Effector CD4-positive, alpha-beta T cell (primary cell): ENCODE data around the gene SLC25A44.
"Not testable (repeated sequence)": the region's sequence is repeated elsewhere in the genome, so short reads cannot be mapped to it uniquely, and the experiment has no call there.

ENCODE experiments used
- DNase-seq: peaks from one replicate; pipeline ENCODE4 v3.0.0-alpha.2; 2020

SLC25A44 gene

DNA sequence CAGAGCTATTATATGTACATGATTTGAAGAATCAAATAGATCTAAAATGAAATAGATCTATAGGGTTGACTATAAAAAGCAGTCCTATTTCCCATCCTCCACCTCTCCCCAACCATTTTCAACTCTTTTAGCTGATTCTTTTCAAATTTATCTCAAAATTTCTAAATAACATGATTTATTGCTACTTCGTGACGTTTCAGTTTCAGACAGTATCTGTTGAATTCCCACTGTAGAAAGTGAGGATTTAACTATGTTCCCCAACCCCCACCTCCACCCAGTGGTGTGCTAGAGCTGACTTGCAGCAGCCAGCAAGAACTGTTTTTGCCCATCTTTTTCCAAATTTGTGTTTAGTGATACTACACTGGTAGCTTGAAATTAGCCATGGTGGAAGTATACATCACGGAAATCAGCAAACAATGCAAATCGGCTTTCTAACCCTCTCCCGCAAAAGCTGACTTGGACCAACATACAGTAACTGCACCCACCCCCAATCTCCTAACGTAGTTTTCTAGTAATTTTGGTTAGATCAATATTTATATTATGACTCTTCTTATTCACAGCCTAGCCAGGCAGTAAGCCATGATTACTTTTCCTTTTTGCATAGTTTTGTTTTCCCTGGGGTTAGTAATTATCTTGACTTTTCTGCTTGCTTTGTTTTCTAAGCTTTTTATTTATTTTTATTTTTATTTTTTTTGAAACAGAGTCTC, 29.6 kb upstream of the SLC25A44 start:
- no peak for DNase-seq

DNA sequence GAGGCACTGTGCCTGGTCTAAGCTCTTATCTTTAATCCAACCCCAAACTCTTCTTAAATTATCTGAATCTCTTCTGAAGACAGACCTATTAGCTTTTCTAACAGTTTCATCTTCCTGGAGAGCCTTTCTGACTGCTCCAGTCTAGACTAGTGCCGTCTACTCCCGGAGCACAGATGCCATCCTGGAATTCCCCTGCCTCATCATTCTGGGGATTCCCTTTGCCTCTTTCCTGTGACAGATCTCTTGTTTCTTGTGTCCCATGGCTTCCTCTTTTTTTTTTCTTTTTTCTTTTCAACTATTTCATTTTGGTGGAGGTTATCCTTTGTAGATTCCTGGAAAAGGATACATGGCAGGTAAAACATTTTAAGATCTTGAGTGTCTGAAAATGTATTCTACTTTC, 28.8 kb upstream of the SLC25A44 start:
- no peak for DNase-seq

GRCh38 chr1:156167536-156167935, 26.4 kb upstream of the SLC25A44 start:
- no peak for DNase-seq

DNA sequence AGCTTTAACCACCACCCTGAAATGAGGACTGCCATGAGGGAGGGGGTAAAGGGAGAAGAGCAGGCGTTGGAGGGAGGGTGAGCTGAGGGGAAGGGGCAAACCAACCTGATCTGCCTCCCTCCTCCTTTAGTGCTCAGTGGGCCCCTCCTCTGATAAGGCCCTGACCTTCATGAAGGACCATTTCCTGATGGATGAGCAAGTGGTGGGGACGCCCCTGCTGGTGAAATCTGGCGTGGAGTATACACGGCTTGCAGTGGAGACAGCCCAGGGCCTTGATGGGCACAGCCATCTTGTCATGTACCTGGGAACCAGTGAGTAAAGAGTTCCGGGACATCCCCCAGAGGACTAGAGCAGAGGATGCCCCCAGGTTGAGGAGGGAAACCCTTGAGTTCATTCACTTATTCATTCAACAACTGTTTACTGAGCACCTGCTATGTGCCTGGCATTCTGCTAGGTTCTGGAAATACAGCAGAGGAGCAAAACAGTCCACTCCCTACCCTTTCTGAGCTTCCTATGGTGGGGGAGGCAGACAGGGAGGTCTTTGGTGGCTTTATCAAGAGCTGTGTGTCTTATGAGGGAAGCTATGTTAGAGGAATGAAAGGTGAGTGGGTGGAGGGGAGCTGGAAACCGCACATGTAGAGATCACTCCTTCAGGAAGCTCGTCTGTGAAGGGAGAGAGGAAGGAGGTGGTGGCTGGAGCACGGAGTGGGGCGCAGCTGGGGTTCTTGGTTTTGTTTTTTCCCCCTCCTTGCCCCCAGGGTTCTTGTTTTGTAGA, 21.0 kb upstream of the SLC25A44 start:
- DNase-seq: no peak

DNA sequence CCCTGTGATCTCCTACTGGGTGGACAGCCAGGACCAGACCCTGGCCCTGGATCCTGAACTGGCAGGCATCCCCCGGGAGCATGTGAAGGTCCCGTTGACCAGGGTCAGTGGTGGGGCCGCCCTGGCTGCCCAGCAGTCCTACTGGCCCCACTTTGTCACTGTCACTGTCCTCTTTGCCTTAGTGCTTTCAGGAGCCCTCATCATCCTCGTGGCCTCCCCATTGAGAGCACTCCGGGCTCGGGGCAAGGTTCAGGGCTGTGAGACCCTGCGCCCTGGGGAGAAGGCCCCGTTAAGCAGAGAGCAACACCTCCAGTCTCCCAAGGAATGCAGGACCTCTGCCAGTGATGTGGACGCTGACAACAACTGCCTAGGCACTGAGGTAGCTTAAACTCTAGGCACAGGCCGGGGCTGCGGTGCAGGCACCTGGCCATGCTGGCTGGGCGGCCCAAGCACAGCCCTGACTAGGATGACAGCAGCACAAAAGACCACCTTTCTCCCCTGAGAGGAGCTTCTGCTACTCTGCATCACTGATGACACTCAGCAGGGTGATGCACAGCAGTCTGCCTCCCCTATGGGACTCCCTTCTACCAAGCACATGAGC, 17.2 kb upstream of the SLC25A44 start:
- no peak for DNase-seq

DNA sequence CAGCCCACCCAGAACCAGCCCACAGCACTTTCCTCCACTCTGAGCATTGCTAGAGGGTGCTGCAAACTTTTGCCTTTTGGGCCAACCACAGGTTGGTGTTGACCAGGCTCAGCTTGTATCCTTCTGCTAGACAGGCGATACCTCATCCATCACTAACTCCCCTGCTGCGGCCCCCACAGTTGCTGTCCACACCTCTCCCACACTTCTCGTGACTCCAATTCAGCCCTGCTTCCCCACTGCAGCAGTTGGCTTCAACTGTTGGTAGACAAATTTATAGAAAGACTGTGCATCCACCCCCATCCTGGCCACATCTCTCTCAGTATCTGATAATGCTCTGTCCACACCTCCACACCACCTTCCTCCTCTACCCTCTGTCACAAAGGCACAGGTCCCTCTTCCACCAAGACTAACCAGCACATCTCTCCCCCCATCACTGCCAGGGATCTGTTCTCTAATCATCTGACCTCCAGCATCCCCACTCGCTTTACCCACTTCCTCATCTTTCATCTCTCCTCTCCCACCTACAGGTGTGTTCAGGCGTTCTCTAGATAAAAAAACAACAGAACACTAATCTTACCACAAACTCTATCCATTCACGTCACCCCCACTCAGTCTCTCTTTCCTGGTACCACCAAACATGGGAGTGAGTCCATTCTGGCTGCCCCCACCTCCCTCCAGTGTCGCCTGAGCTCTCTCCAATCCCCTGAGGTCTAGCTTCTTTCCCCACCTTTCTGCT, 15.8 kb upstream of the SLC25A44 start:
- no peak for DNase-seq

- DNase-seq: no peak
Measured at GRCh38 chr1:156180471-156180870, 13.4 kb upstream of the SLC25A44 start.

DNA sequence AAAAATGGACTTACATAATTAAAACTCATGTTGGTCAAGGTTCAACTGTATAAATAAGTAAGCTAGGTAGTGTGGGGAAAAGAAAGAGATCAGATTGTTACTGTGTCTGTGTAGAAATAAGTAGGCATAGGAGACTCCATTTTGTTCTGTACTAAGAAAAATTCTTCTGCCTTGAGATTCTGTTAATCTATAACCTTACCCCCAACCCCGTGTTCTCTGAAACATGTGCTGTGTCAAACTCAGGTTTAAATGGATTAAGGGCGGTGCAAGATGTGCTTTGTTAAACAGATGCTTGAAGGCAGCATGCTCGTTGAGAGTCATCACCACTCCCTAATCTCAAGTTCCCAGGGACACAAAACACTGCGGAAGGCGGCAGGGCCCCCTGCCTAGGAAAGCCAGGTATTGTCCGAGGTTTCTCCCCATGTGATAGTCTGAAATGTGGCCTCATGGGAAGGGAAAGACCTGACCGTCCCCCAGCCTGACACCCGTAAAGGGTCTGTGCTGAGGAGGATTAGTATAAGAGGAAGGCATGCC, 12.4 kb upstream of the SLC25A44 start:
- not testable (repeated sequence) for DNase-seq

DNA sequence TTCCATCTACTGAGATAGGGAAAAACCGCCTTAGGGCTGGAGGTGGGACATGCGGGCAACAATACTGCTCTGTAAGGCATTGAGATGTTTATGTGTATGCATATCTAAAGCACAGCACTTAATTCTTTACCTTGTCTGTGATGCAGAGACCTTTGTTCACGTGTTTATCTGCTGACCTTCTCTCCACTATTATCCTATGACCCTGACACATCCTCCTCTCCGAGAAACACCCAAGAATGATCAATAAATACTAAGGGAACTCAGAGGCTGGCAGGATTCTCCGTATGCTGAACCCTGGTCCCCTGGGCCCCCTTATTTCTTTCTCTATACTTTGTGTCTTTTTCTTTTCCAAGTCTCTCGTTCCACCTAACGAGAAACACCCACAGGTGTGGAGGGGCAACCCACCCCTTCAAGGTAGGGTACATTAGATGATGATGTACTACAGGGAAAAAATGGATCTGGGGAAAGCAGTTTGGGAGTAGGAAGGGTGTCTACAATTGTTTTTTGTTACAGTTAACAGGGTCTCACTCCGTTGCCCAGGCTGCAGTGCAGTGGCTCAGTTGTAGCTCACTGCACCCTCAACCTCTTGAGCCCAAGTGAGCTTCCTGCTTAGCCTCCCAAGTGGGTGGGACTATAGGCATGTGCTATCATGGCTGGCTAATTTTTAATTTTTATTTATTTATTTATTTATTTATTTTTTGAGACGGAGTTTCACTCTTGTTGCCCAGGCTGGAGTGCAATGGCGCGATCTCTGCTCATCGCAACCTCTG, 11.7 kb upstream of the SLC25A44 start:
- not testable (repeated sequence) for DNase-seq

DNA sequence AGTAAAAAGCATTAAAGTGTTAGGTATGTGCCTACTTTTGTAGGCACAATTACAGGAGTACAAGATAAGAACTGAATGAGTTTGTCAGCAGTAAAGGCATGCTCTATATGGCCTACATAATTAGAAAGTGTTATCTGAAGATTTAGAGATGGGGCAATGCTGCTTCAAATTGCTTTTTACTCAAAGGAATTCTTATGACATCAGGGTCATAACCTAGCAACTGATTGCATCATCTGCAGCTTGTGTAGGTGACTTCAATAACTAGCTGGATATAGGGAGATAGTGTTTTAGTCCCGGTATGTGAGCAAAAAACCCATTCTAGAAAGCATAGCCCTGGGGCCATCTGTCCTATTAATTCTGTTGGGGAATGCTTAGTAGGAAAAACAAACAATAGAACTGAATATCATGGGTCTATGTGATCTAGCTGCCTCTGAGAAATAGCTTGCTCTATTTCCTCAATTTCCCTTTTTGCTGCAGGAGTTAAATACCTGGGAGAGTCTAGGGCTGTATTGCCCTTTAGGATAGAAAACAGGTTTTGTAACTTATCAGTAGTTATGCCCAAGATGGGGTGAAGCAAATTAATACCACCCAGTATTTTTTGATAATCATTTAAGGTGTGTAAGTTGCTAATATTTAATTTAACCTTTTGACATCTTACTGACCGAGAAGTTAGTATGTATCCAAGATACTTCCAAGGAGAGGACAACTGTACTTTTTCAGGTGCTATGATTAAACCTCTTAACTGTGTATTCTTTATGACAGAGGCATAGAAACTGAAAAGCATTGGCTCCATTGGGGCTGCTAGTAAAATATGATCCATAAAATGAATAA, 7.3 kb upstream of the SLC25A44 start:
- DNase-seq: not testable (repeated sequence)

DNA sequence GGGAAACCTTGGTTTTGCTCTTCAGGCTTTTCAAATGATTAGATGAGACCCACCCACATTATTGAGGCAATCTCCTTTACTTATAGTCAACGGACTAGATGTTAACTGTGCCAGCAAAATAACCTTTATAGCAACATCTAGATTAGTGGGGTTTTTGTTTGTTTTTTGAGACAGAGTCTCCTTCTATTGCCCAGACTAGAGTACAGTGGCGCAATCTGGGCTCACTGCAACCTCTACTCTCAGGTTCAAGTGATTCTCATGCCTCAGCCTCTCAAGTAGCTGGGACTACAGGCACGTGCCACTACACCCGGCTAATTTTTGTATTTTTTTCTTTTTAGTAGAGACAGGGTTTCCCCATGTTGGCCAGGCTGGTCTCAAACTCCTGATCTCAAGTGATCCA, 3.6 kb upstream of the SLC25A44 start:
- not testable (repeated sequence) for DNase-seq

- no peak for DNase-seq
Measured at GRCh38 chr1:156191292-156191964, 2.5 kb upstream of the SLC25A44 start.

DNA sequence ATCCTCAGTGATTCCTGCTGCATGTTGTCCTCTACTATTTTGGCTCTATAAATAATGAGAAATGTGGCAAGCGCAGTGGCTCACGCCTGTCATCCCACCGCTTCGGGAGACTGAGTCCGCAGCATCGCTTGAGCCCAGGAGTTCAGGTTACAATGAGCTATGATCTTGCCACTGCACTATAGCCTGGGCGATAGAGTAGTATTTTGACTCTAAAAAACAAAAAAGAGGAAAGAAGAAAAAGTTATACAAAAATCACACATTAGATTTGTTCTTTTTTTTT, 756 bp upstream of the SLC25A44 start:
- DNase-seq: no peak

- DNase-seq: no peak
Measured at GRCh38 chr1:156194300-156194652, 372 bp downstream of the SLC25A44 start.

DNA sequence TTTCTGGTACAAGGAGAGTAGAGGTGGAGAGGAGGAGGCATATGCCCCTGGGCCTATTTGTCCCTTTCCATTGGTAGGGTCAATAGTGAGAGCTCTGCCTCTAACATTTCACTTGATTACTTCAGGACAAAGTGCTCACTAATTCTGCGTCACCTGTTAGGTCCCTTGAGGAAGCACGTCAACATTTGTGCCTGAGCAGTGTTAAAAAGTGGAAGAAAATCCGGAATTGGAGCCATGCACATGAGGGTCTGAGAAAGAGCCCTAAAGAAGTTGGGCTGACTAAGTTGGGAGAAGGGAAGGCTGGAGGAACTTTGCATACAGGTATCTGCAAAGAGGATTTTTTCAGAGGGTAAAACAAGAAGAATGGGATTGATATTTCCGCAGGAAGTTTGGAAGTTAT, 1.9 kb downstream of the SLC25A44 start:
- no peak for DNase-seq

DNA sequence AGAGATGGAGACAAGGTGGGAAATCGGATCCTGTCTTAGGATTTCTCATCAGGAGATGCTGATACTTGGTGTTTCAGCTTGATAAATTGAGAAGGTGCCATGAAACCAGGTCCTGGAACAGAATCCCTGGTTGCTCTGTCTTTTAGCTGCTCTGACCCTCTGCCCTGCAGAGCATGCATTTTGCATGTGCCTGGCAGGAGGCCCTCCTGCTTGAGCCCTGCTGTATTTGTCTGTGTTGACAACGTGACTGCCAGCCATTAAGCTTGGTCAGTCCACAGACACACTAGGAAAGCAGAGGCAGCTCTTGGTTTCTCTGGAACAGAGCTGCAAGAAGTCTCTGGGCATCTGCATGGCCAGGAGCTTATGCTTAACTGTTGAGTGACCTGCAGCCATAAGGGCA, 2.5 kb downstream of the SLC25A44 start:
- DNase-seq: no peak

- DNase-seq: no peak
Measured at GRCh38 chr1:156198831-156199349, 5.0 kb downstream of the SLC25A44 start.

- no peak for DNase-seq
Measured at GRCh38 chr1:156200044-156200443, 6.1 kb downstream of the SLC25A44 start.

- no peak for DNase-seq
Measured at GRCh38 chr1:156203331-156203730, 9.4 kb downstream of the SLC25A44 start.

- no peak for DNase-seq
Measured at GRCh38 chr1:156204686-156205085, 10.8 kb downstream of the SLC25A44 start.

DNA sequence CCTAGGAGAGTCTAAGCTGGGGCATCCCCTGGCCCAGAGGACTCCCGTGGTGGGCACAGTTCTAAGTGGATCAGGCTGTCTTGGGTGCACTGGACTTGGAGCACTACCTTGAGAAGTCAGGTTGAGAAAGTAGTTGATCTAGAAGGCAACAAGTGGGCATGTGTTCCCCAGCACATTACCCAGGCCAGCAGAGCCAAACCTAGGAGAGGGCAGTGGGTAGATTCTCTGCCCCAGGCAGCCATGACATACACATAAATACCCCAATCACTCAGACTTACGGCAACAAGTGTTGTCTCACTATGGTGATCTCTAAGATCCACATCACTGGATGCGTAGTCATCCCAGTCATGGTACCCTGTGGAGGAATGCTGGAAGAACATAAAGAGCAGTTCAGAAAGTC, 17.3 kb downstream of the SLC25A44 start:
- DNase-seq: no peak
